Smooth muscle cell of the umbilical artery (primary cell): ENCODE results near the gene PDE3B. TPM values are rescaled to one million over a fixed set of nuclear protein-coding genes. Genes with fewer than 3 reads are reported as not detected.

Source experiments
- total RNA-seq: library from RNA; depleted of rRNA; stranded (reverse); fragments of >200 nt; gene quantifications from 2 replicates; pipeline ENCODE4 v1.2.3, GENCODE V29; 2014

Gene PDE3B
- 1.8 and 3.1 TPM in 2 replicates for total RNA-seq

GRCh38 chr11:14643697-14644225 is at the start of gene PDE3B:
PDE3B (plus strand) TSS chr11:14643804; CDS start chr11:14644076, 272 bp downstream.

GRCh38 chr11:14892036-14892556 is 248.5 kb downstream of the PDE3B start, which contains the start of gene CYP2R1:
CYP2R1 (minus strand) TSS chr11:14892231; CDS start chr11:14892205, 26 bp downstream.

Other genes with a start within 250 kb of the PDE3B start
- gene COPB1, start 144.0 kb upstream of the PDE3B start, total RNA-seq: 402 and 481 TPM in 2 replicates
- gene PSMA1, start 123.4 kb upstream of the PDE3B start, total RNA-seq: 151 and 153 TPM in 2 replicates
- 11.0 and 12.5 TPM in 2 replicates for gene CYP2R1, start 248.4 kb downstream of the PDE3B start, total RNA-seq